GM18517 (cell line): ENCODE measurements around the gene BEGAIN.

Source experiments
- ATAC-seq: cut with Tn5 transposase; IDR thresholded peaks from one replicate; pipeline ENCODE4 v1.9.1; 2021; ENCODE audit warnings: mild to moderate bottlenecking, moderate library complexity; ENCODE audit not compliant: unreplicated experiment

The BEGAIN gene

GRCh38 chr14:100538351-100539002 lies 48.7 kb downstream of the BEGAIN start:
- no peak for ATAC-seq

GRCh38 chr14:100537446-100538350 lies 49.5 kb downstream of the BEGAIN start:
- ATAC-seq = no peak

- no peak for ATAC-seq
Observed at GRCh38 chr14:100536721-100537445, 50.3 kb downstream of the BEGAIN start.

GRCh38 chr14:100536121-100536510 lies 51.1 kb downstream of the BEGAIN start:
- ATAC-seq = no peak

- no peak for ATAC-seq
Observed at GRCh38 chr14:100535287-100536120, 51.7 kb downstream of the BEGAIN start.

GRCh38 chr14:100534528-100535286 lies 52.5 kb downstream of the BEGAIN start:
- ATAC-seq = no peak

- no peak for ATAC-seq
Observed at GRCh38 chr14:100533656-100534485, 53.3 kb downstream of the BEGAIN start.

GRCh38 chr14:100532906-100533655 lies 54.1 kb downstream of the BEGAIN start:
- ATAC-seq = no peak

- ATAC-seq = no peak
Observed at GRCh38 chr14:100532154-100532861, 54.9 kb downstream of the BEGAIN start.

GRCh38 chr14:100531152-100532121 lies 55.8 kb downstream of the BEGAIN start:
- no peak for ATAC-seq

- ATAC-seq = no peak
Observed at GRCh38 chr14:100530270-100531072, 56.7 kb downstream of the BEGAIN start.

- ATAC-seq = no peak
Observed at GRCh38 chr14:100529561-100530031, 57.6 kb downstream of the BEGAIN start.

GRCh38 chr14:100528962-100529560 lies 58.2 kb downstream of the BEGAIN start:
- ATAC-seq = no peak

- ATAC-seq = no peak
Observed at GRCh38 chr14:100526632-100527031, 60.6 kb downstream of the BEGAIN start.

- no peak for ATAC-seq
Observed at GRCh38 chr14:100526057-100526456, 61.2 kb downstream of the BEGAIN start.
